GM12864 (cell line): Measurements from ENCODE around the gene UMOD.
"Not testable (repeated sequence)": the region's sequence is repeated elsewhere in the genome, so short reads cannot be mapped to it uniquely, and the experiment has no call there.

Experiments used
- DNase-seq: peaks from one replicate; pipeline ENCODE4 v3.0.0-alpha.2; 2011; ENCODE audit warnings: low read depth
- H3K4me3 ChIP-seq: 2 replicates; pipeline ENCODE4 v1.5.1; 2011; ENCODE audit warnings: mild to moderate bottlenecking, low read depth, low read length, control low read depth
- CTCF ChIP-seq: IDR thresholded peaks from 2 replicates; pipeline ENCODE4 v1.5.1; 2011; ENCODE audit warnings: low read depth, mild to moderate bottlenecking, moderate library complexity, low read length, control low read depth, inconsistent platforms; ENCODE audit errors: missing control alignments

UMOD gene

GRCh38 chr16:20318437-20318836 is 34.1 kb downstream of the UMOD start:
- TF ChIP-seq CTCF, result no peak
- H3K4me3 ChIP-seq, result no peak overlapping the region
- DNase-seq, result no peak

DNA sequence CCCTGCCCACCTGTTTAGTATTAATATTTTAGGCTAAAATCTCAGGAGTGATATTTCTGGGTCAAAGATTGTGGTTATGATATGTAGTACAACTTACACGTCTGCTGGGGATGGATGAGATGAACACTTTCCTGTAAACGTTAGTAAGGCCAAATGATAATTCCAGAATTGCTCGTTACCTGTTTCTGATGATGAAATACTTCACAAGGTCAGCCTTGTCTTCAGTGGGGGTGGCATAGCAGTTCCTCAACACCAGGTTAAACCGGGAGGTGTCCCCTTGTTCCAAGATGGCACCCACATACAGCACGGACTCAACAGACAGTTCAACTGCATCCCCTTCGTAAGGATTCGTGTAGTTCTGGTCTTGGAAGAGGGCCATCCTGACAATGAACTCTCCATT is 34.5 kb downstream of the UMOD start:
- TF ChIP-seq CTCF, result no peak
- H3K4me3 ChIP-seq, result no peak overlapping the region
- DNase-seq, result no peak

- TF ChIP-seq CTCF, result no peak
- no peak overlapping the region for H3K4me3 ChIP-seq
- DNase-seq, result no peak
These were observed 35.4 kb downstream of the UMOD start for GRCh38 chr16:20317117-20317516.

GRCh38 chr16:20316715-20317114 is 35.8 kb downstream of the UMOD start:
- TF ChIP-seq CTCF, result no peak
- no peak overlapping the region for H3K4me3 ChIP-seq
- DNase-seq, result no peak

DNA sequence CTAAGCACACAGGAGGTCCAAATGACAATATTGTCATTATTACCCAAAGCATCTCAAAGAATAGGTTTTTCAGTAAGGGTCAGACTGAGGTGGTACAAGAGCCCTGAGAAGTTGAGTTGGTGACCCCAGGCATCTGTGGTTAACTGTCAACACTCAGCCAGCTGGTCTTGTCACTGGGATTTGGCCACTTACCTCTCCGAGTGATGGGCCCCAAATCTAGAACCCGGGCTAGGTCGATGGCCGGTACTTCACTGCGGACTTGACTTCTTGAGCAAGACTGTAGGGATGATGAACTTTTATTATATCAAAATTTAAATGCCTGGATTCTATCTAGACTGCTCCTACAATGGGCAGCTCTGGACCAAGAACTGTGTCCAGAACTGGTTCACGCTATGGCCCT is 36.8 kb downstream of the UMOD start:
- no peak for TF ChIP-seq CTCF
- H3K4me3 ChIP-seq, result no peak overlapping the region
- DNase-seq, result no peak

DNA sequence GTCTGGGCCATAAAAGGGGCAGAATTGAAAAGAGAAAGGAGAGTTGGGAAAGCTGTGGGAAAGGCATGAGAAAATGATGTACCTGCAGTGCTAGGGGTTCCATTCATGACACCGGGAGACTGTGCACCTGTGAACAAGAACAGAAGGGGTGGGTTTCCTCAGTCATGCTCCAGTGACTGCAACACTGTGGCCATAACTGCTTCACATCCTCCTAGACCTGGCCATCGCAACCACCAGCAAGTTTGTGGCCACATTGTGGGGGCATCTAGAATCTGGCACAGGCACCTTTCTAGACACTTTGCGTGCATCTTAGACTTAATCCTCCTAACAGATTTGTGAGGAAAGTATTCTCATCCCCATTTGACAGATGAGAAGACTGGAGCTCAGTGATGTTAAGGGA is 37.9 kb downstream of the UMOD start:
- no peak overlapping the region for H3K4me3 ChIP-seq
- no peak for DNase-seq
- no peak for TF ChIP-seq CTCF

GRCh38 chr16:20313741-20314140 is 38.8 kb downstream of the UMOD start:
- no peak for TF ChIP-seq CTCF
- no peak overlapping the region for H3K4me3 ChIP-seq
- DNase-seq, result no peak

- not testable (repeated sequence) for H3K4me3 ChIP-seq, DNase-seq
These were observed 39.9 kb downstream of the UMOD start for GRCh38 chr16:20312536-20313095.
